Measurements from ENCODE around the gene MOGAT1. TPM values are rescaled to one million over a fixed set of nuclear protein-coding genes. Genes with fewer than 3 reads are reported as not detected.

Gene MOGAT1
- total RNA-seq, 1 experiment from 2014 or later: not detected

GRCh38 chr2:222673883-222674282 lies 2.4 kb downstream of the MOGAT1 start:
- BruUV-seq (replicated peaks): no TSS peak

GRCh38 chr2:222677981-222678380 lies 6.5 kb downstream of the MOGAT1 start:
- no TSS peak for BruUV-seq (replicated peaks)
- CTCF ChIA-PET: no interaction called here
- Histone ChIP-seq H3K9me3 (ENCODE audit: low read depth, low read length, poor library complexity, severe bottlenecking) (no peaks in the 10 kb centered on the region), H3K27me3 (replicated peaks; ENCODE audit: insufficient read depth, low read depth, low read length, poor library complexity) (no peaks in the 10 kb centered on the region), H3K36me3 (ENCODE audit: insufficient read depth, low read length, poor library complexity, severe bottlenecking) (no peaks in the 10 kb centered on the region), H3K4me3 (ENCODE audit: low read depth, low read length, poor library complexity, severe bottlenecking) (no peak overlapping the region), H3K27ac (ENCODE audit: low read depth, low read length, poor library complexity, severe bottlenecking) (no peak overlapping the region), H3K4me1 (ENCODE audit: insufficient read depth, low read length, poor library complexity, severe bottlenecking) (peaks cover 7% of the 10 kb centered on the region)
- POLR2A ChIA-PET (ENCODE audit: low non-redundant PET): no interaction called here
- intact Hi-C loops (cut with micrococcal nuclease; ENCODE audit: unreplicated experiment): no loop called here
- TF ChIP-seq CTCF (conservative IDR thresholded peaks at IDR 0.05; ENCODE audit: low read depth, low read length) (no peak), EZH2 (IDR thresholded peaks at IDR 0.05; ENCODE audit: borderline replicate concordance, low read depth, low read length, poor library complexity, severe bottlenecking) (no peak)
- DNase-seq (ENCODE audit: low spot score): peak; percentile 49

More at GRCh38 chr2:222673883-222674282, 2.4 kb downstream of the MOGAT1 start:
- intact Hi-C loops (cut with micrococcal nuclease; ENCODE audit: unreplicated experiment): no loop called here
- no peak overlapping the region for H3K27ac ChIP-seq (ENCODE audit: low read depth, low read length, poor library complexity, severe bottlenecking)
- H3K36me3 ChIP-seq (ENCODE audit: insufficient read depth, low read length, poor library complexity, severe bottlenecking): no peaks in the 10 kb centered on the region
- no peaks in the 10 kb centered on the region for H3K9me3 ChIP-seq (ENCODE audit: low read depth, low read length, poor library complexity, severe bottlenecking)
- no peak overlapping the region for H3K4me3 ChIP-seq (ENCODE audit: low read depth, low read length, poor library complexity, severe bottlenecking)
- peaks cover 24% of the 10 kb centered on the region for H3K27me3 ChIP-seq (replicated peaks; ENCODE audit: insufficient read depth, low read depth, low read length, poor library complexity)
- ChIA-PET POLR2A (ENCODE audit: low non-redundant PET) (no interaction called here), CTCF (interaction anchor here (0.6 kb wide), 1 partner anchor 11 kb away, joined by 4 read pairs; no protein-coding TSS in a partner anchor)
- peaks cover 7% of the 10 kb centered on the region for H3K4me1 ChIP-seq (ENCODE audit: insufficient read depth, low read length, poor library complexity, severe bottlenecking)
- DNase-seq (ENCODE audit: low spot score): no peak
- TF ChIP-seq CTCF (conservative IDR thresholded peaks at IDR 0.05; ENCODE audit: low read depth, low read length) (no peak), EZH2 (IDR thresholded peaks at IDR 0.05; ENCODE audit: borderline replicate concordance, low read depth, low read length, poor library complexity, severe bottlenecking) (no peak)

- CTCF ChIA-PET: interaction anchor here (0.6 kb wide), 1 partner anchor 648 kb away, joined by 3 read pairs; no protein-coding TSS in a partner anchor
- Histone ChIP-seq H3K9me3 (ENCODE audit: low read depth, low read length, poor library complexity, severe bottlenecking) (no peaks in the 10 kb centered on the region), H3K27ac (ENCODE audit: low read depth, low read length, poor library complexity, severe bottlenecking) (no peak overlapping the region), H3K27me3 (replicated peaks; ENCODE audit: insufficient read depth, low read depth, low read length, poor library complexity) (no peaks in the 10 kb centered on the region), H3K36me3 (ENCODE audit: insufficient read depth, low read length, poor library complexity, severe bottlenecking) (no peaks in the 10 kb centered on the region), H3K4me1 (ENCODE audit: insufficient read depth, low read length, poor library complexity, severe bottlenecking) (no peaks in the 10 kb centered on the region), H3K4me3 (ENCODE audit: low read depth, low read length, poor library complexity, severe bottlenecking) (no peak overlapping the region)
- BruUV-seq (replicated peaks): no TSS peak
- no peak for DNase-seq (ENCODE audit: low spot score)
- POLR2A ChIA-PET (ENCODE audit: low non-redundant PET): no interaction called here
- intact Hi-C loops (cut with micrococcal nuclease; ENCODE audit: unreplicated experiment): no loop called here
- TF ChIP-seq CTCF (conservative IDR thresholded peaks at IDR 0.05; ENCODE audit: low read depth, low read length) (no peak), EZH2 (IDR thresholded peaks at IDR 0.05; ENCODE audit: borderline replicate concordance, low read depth, low read length, poor library complexity, severe bottlenecking) (no peak)
These were observed 12.3 kb downstream of the MOGAT1 start for GRCh38 chr2:222683805-222684204.

All from A673 (cell line).